ENCODE data around the gene ZNF407. TPM values are rescaled to one million over a fixed set of nuclear protein-coding genes. Genes with fewer than 3 reads are reported as not detected.

Gene ZNF407
- total RNA-seq, 1 donor from 2014 or later, result 13.2 TPM

DNA sequence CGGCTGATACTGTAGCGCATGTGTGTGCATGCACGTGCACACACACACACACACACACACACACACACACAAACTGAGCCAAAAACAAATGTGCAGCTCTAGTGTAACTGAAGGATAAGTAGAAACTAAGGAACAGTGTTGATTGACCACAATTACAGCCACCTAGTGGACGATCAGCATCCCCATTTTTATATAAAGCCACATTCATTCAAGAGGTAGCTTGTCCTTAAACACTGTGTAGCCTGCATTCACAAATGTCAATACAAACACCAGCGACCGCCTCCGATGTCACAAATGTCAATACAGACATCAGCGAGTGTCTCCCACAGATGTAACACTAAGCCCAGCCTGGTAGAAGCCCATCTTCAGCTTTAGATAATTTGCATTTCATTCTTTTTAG, 443.9 kb downstream of the ZNF407 start:
- Mint-ChIP-seq H3K4me1 (peaks cover 22% of the 10 kb centered on the region), H3K36me3 (ENCODE audit: low read depth) (no peaks in the 10 kb centered on the region), H3K9me3 (peaks cover 3% of the 10 kb centered on the region), H3K4me3 (no peak overlapping the region), H3K27ac (ENCODE audit: unreplicated experiment) (peak overlapping the region; percentile 53), H3K27me3 (ENCODE audit: low read depth) (no peaks in the 10 kb centered on the region)
- TF ChIP-seq, protein P1, sequence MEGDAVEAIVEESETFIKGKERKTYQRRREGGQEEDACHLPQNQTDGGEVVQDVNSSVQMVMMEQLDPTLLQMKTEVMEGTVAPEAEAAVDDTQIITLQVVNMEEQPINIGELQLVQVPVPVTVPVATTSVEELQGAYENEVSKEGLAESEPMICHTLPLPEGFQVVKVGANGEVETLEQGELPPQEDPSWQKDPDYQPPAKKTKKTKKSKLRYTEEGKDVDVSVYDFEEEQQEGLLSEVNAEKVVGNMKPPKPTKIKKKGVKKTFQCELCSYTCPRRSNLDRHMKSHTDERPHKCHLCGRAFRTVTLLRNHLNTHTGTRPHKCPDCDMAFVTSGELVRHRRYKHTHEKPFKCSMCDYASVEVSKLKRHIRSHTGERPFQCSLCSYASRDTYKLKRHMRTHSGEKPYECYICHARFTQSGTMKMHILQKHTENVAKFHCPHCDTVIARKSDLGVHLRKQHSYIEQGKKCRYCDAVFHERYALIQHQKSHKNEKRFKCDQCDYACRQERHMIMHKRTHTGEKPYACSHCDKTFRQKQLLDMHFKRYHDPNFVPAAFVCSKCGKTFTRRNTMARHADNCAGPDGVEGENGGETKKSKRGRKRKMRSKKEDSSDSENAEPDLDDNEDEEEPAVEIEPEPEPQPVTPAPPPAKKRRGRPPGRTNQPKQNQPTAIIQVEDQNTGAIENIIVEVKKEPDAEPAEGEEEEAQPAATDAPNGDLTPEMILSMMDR (conservative IDR thresholded peaks at IDR 0.05), result peak; percentile 50
- no peak for DNase-seq (ENCODE audit: low read depth, low spot score)

DNA sequence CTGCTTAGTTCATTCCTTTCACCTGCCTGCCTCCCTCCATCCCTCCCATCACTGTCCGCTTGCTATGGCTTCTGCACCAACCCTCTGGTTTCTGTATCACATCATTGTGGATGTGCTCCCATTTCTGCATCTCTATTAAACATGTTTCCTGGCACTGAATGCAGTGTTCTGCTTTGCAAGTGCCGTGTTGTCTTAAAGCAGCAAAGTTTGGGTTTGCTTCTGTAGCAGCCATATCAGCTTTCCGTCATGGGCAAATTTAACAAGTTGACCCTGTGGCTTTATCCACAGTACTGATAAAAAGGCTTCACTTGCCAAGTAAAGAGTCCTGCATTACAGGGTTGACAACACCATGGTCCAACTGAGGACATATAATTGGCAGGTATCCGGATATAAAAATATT, 445.8 kb downstream of the ZNF407 start:
- no peaks in the 10 kb centered on the region for H3K36me3 Mint-ChIP-seq (ENCODE audit: low read depth)
- no peaks in the 10 kb centered on the region for H3K27me3 Mint-ChIP-seq (ENCODE audit: low read depth)
- H3K9me3 Mint-ChIP-seq, result peaks cover 3% of the 10 kb centered on the region

DNA sequence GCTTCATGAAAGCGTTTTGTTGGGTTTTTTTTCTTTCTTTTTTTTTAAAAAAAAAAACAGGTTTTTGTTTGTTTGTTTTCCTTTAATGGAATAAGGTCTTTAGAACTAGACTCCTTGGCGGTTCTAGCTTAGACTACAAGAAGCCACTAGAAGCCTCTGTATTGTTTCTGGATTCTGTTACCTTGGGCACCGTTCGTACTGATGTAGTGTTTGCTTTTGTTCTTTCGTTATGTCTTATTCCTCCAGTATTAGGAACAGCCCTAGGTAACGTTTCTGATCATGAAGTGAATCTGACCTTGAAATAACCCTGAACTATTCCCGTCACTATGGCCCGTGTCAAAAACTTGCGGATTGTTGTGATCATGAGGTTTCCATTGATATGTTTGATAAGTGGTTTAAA, 446.6 kb downstream of the ZNF407 start:
- Mint-ChIP-seq H3K4me3 (no peak overlapping the region), H3K9me3 (peaks cover 3% of the 10 kb centered on the region), H3K27me3 (ENCODE audit: low read depth) (no peaks in the 10 kb centered on the region), H3K36me3 (ENCODE audit: low read depth) (no peaks in the 10 kb centered on the region), H3K4me1 (peaks cover 41% of the 10 kb centered on the region), H3K27ac (ENCODE audit: unreplicated experiment) (no peak overlapping the region)
- TF ChIP-seq, protein P1 (conservative IDR thresholded peaks at IDR 0.05), result no peak
- DNase-seq (ENCODE audit: low read depth, low spot score), result no peak

More for the DNA sequence above, 445.8 kb downstream of the ZNF407 start:
- no peak overlapping the region for H3K27ac Mint-ChIP-seq (ENCODE audit: unreplicated experiment)
- peaks cover 40% of the 10 kb centered on the region for H3K4me1 Mint-ChIP-seq
- no peak for DNase-seq (ENCODE audit: low read depth, low spot score)
- TF ChIP-seq, protein P1 (conservative IDR thresholded peaks at IDR 0.05), result no peak
- no peak overlapping the region for H3K4me3 Mint-ChIP-seq

DNA sequence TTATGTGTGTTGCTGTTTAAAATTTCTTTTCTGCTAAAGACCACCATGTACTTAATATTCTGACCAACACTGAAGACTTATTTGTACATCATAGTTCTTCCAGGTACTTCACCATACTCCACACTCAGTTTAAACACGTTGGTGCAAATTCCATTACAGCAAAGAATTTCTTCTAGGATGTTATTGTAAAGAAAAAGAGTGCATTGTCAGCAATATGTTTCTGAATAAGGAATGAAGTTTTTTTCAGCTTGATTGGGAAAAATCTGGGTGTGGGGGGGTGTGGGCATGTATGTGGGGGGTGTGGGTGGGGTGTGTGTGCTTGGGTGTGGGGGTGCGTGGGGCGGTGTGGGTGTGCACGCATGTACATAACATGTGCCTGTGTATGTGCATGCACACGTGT, 447.1 kb downstream of the ZNF407 start:
- DNase-seq (ENCODE audit: low read depth, low spot score), result no peak
- Mint-ChIP-seq H3K27ac (ENCODE audit: unreplicated experiment) (no peak overlapping the region), H3K4me3 (no peak overlapping the region), H3K4me1 (peaks cover 40% of the 10 kb centered on the region), H3K27me3 (ENCODE audit: low read depth) (no peaks in the 10 kb centered on the region), H3K36me3 (ENCODE audit: low read depth) (no peaks in the 10 kb centered on the region), H3K9me3 (peaks cover 5% of the 10 kb centered on the region)
- TF ChIP-seq, protein P1 (conservative IDR thresholded peaks at IDR 0.05), result no peak

DNA sequence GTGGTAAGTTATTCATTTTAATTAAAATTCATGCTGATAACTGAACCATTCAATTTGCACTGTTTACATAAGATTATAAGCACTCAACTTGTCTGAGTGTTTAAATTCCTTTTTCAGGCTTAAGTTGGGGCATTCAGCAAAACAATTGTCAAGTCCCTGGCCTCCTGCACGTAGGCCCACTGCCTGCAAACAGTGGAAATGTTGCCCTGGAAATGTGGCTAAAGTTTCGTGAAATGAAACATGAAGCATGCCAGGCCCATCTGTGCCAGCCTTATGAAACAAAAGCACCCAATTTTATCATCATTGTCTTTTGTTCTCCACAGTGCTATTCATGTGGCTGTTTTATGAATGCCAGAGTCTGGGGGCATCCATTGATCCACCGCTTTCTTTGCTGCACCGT, 447.6 kb downstream of the ZNF407 start:
- Mint-ChIP-seq H3K4me1 (peaks cover 37% of the 10 kb centered on the region), H3K36me3 (ENCODE audit: low read depth) (no peaks in the 10 kb centered on the region), H3K27me3 (ENCODE audit: low read depth) (no peaks in the 10 kb centered on the region), H3K9me3 (peaks cover 5% of the 10 kb centered on the region), H3K27ac (ENCODE audit: unreplicated experiment) (no peak overlapping the region), H3K4me3 (no peak overlapping the region)
- no peak for DNase-seq (ENCODE audit: low read depth, low spot score)
- TF ChIP-seq, protein P1 (conservative IDR thresholded peaks at IDR 0.05), result no peak

Measured in neural crest cell (in vitro differentiated cells).